ENCODE results near the gene CNIH3. TPM values are rescaled to one million over a fixed set of nuclear protein-coding genes. Genes with fewer than 3 reads are reported as not detected.

CNIH3 gene
- total and polyA plus RNA-seq, 12 donors, result 0.30 to 5.5 (median 2.2) TPM

GRCh38 chr1:224650290-224650689 is 34.2 kb downstream of the CNIH3 start:
- Histone ChIP-seq H3K4me3 (no peak overlapping the region), H3K36me3 (replicated peaks in 1 of 2) (no peaks in the 10 kb centered on the region), H3K27me3 (no peaks in the 10 kb centered on the region), H3K4me1 (replicated peaks in 1 of 2) (peaks cover 6 to 9% of the 10 kb centered on the region in 2 donors), H3K27ac (no peak overlapping the region), H3K9me3 (replicated peaks in 1 of 3) (no peaks in the 10 kb centered on the region)
- intact Hi-C loops (cut with DNase I), result no loop called here
- TF ChIP-seq CTCF (IDR thresholded peaks at IDR 0.05), result no peak
- TF ChIP-seq POLR2A (IDR thresholded peaks at IDR 0.05), result no peak
- DNase-seq, result no peak
- WGBS, 4 donors, result 57 to 84% (median 68%) methylated on average over 3 of the region's 3 CpGs

- DNase-seq, result no peak
- H3K36me3 ChIP-seq (replicated peaks in 1 of 2), result no peaks in the 10 kb centered on the region
- no peaks in the 10 kb centered on the region for H3K27me3 ChIP-seq
- intact Hi-C loops (cut with DNase I), result no loop called here
- H3K9me3 ChIP-seq (replicated peaks in 1 of 3), result no peaks in the 10 kb centered on the region
- peaks cover 6 to 9% of the 10 kb centered on the region in 2 donors for H3K4me1 ChIP-seq (replicated peaks in 1 of 2)
- no peak overlapping the region for H3K27ac ChIP-seq
- 88 to 97% (median 96%) methylated on average over 7 of the region's 7 CpGs for WGBS, 4 donors
- TF ChIP-seq POLR2A (IDR thresholded peaks at IDR 0.05) (no peak), CTCF (IDR thresholded peaks at IDR 0.05) (no peak)
- H3K4me3 ChIP-seq, result no peak overlapping the region
Observed at GRCh38 chr1:224651188-224651587, 35.1 kb downstream of the CNIH3 start.

GRCh38 chr1:224656392-224656791 is 40.3 kb downstream of the CNIH3 start:
- H3K9me3 ChIP-seq (replicated peaks in 1 of 3), result no peaks in the 10 kb centered on the region
- WGBS, 4 donors, result 93 to 97% (median 94%) methylated on average over 10 of the region's 10 CpGs
- H3K27ac ChIP-seq, result no peak overlapping the region
- no peak overlapping the region for H3K4me3 ChIP-seq
- no peak for DNase-seq
- peaks cover 6 to 9% of the 10 kb centered on the region in 2 donors for H3K4me1 ChIP-seq (replicated peaks in 1 of 2)
- intact Hi-C loops (cut with DNase I), result no loop called here
- TF ChIP-seq CTCF (IDR thresholded peaks at IDR 0.05), result no peak
- TF ChIP-seq POLR2A (IDR thresholded peaks at IDR 0.05), result no peak
- no peaks in the 10 kb centered on the region for H3K27me3 ChIP-seq
- no peaks in the 10 kb centered on the region for H3K36me3 ChIP-seq (replicated peaks in 1 of 2)

- no peak overlapping the region for H3K27ac ChIP-seq
- H3K9me3 ChIP-seq (replicated peaks in 1 of 3), result no peaks in the 10 kb centered on the region
- H3K4me3 ChIP-seq, result no peak overlapping the region
- WGBS, 4 donors, result 75 to 87% (median 77%) methylated on average over 5 of the region's 5 CpGs
- no peak for DNase-seq
- no peaks in the 10 kb centered on the region for H3K36me3 ChIP-seq (replicated peaks in 1 of 2)
- H3K4me1 ChIP-seq (replicated peaks in 1 of 2), result no peaks in the 10 kb centered on the region
- intact Hi-C loops (cut with DNase I), result no loop called here
- no peak for TF ChIP-seq CTCF (IDR thresholded peaks at IDR 0.05)
- TF ChIP-seq POLR2A (IDR thresholded peaks at IDR 0.05), result no peak
- no peaks in the 10 kb centered on the region for H3K27me3 ChIP-seq
Observed at GRCh38 chr1:224660074-224660473, 44.0 kb downstream of the CNIH3 start.
